GM23338 (cell line): Measurements from ENCODE around the gene TRIO. TPM values are rescaled to one million over a fixed set of nuclear protein-coding genes. Genes with fewer than 3 reads are reported as not detected.
A peak's percentile ranks its signal among the peaks of the same experiment; 100 is the strongest.

ENCODE experiments used
- ATAC-seq: fragments of 200-7000 bp; cut with Tn5 transposase; 3 replicates; pipeline ENCODE4 v1.9.1; 2020
- DNase-seq: peaks from one replicate; pipeline ENCODE4 v3.0.0-alpha.2; 2015; ENCODE audit warnings: low spot score
- H2AFZ ChIP-seq: fragments of 200-600 bp; sonication (generic); 2 replicates; pipeline ENCODE4 v1.8.0; 2016; ENCODE audit warnings: antibody characterized with exemption, mild to moderate bottlenecking, moderate library complexity
- H3F3A ChIP-seq: fragments of 200-600 bp; sonication (generic); replicated peaks from 2 replicates; pipeline ENCODE4 v1.8.0; 2017; ENCODE audit warnings: antibody characterized with exemption, mixed run types, low read depth
- H3K27ac ChIP-seq: fragments of 200-600 bp; sonication (generic); 2 replicates; pipeline ENCODE4 v1.6.1; 2016; ENCODE audit warnings: low read depth
- H3K27me3 ChIP-seq: fragments of 200-600 bp; sonication (generic); 2 replicates; pipeline ENCODE4 v1.8.0; 2016; ENCODE audit warnings: mild to moderate bottlenecking, mixed run types, moderate library complexity; ENCODE audit not compliant: insufficient read depth
- H3K36me3 ChIP-seq: fragments of 200-600 bp; sonication (generic); 2 replicates; pipeline ENCODE4 v1.8.0; 2016; ENCODE audit warnings: mild to moderate bottlenecking; ENCODE audit not compliant: insufficient read depth
- H3K4me1 ChIP-seq: fragments of 200-600 bp; sonication (generic); 2 replicates; pipeline ENCODE4 v1.8.0; 2016; ENCODE audit warnings: mild to moderate bottlenecking, moderate library complexity; ENCODE audit not compliant: insufficient read depth
- H3K4me2 ChIP-seq: fragments of 200-600 bp; sonication (generic); 2 replicates; pipeline ENCODE4 v1.7.1; 2017; ENCODE audit warnings: mixed run types
- H3K4me3 ChIP-seq: fragments of 200-600 bp; sonication (generic); 2 replicates; pipeline ENCODE4 v1.6.1; 2016; ENCODE audit warnings: mixed run types
- H3K79me2 ChIP-seq: fragments of 200-600 bp; sonication (generic); replicated peaks from 2 replicates; pipeline ENCODE4 v1.8.0; 2017; ENCODE audit warnings: mild to moderate bottlenecking; ENCODE audit not compliant: insufficient read depth
- H3K9me2 ChIP-seq: fragments of 200-600 bp; sonication (generic); 2 replicates; pipeline ENCODE4 v1.8.0; 2017; ENCODE audit not compliant: insufficient read depth
- H4K20me1 ChIP-seq: fragments of 200-600 bp; sonication (generic); replicated peaks from 2 replicates; pipeline ENCODE4 v1.8.0; 2017; ENCODE audit warnings: mild to moderate bottlenecking; ENCODE audit not compliant: insufficient read depth
- H3K27ac Mint-ChIP-seq: 2 replicates; pipeline ENCODE4 v1.8.0; 2020; ENCODE audit warnings: inconsistent platforms, mild to moderate bottlenecking, moderate library complexity, mixed read lengths
- H3K27me3 Mint-ChIP-seq: 3 replicates; pipeline ENCODE4 v1.8.0; 2022; ENCODE audit warnings: low read depth, mild to moderate bottlenecking, moderate library complexity, mixed read lengths, inconsistent platforms; ENCODE audit not compliant: insufficient read depth, poor library complexity
- H3K36me3 Mint-ChIP-seq: 3 replicates; pipeline ENCODE4 v1.8.0; 2021; ENCODE audit warnings: low read depth, mild to moderate bottlenecking, inconsistent platforms, moderate library complexity, mixed read lengths
- H3K4me1 Mint-ChIP-seq: 3 replicates; pipeline ENCODE4 v1.8.0; 2020; ENCODE audit warnings: mild to moderate bottlenecking, inconsistent platforms, mixed read lengths
- H3K4me3 Mint-ChIP-seq: 3 replicates; pipeline ENCODE4 v1.8.0; 2021; ENCODE audit warnings: moderate library complexity, mild to moderate bottlenecking, inconsistent platforms, mixed read lengths
- H3K9me3 Mint-ChIP-seq: 3 replicates; pipeline ENCODE4 v1.8.0; 2020; ENCODE audit warnings: moderate library complexity, mild to moderate bottlenecking, inconsistent platforms, mixed read lengths
- CREB1 ChIP-seq: fragments of 250-450 bp; sonication (Bioruptor Pico); IDR thresholded peaks from 2 replicates; pipeline ENCODE4 v1.5.0; 2020; ENCODE audit warnings: low read depth, mild to moderate bottlenecking, moderate library complexity
- CTCF ChIP-seq, 2 experiments: fragments of 200-600 bp in 1 of 2; sonication (generic) in 1 of 2; conservative IDR thresholded peaks; 2 replicates each; pipeline versions ENCODE4 v1.5.1 to v1.6.1; 2016 to 2017; ENCODE audit warnings: antibody characterized with exemption in 2 of 2, low read depth in 2 of 2, mild to moderate bottlenecking in 2 of 2, moderate library complexity in 1 of 2
- EZH2 ChIP-seq: fragments of 200-600 bp; sonication (generic); IDR thresholded peaks from one replicate; pipeline ENCODE4 v1.8.0; 2017; ENCODE audit warnings: antibody characterized with exemption, mild to moderate bottlenecking, low read depth; ENCODE audit not compliant: unreplicated experiment
- EZH2phosphoT487 ChIP-seq: fragments of 200-600 bp; sonication (generic); IDR thresholded peaks from one replicate; pipeline ENCODE4 v1.8.1; 2018; ENCODE audit warnings: antibody characterized with exemption; ENCODE audit not compliant: unreplicated experiment
- JUNB ChIP-seq: IDR thresholded peaks from one replicate; pipeline ENCODE4 v1.6.1; 2016; ENCODE audit warnings: antibody characterized with exemption; ENCODE audit not compliant: unreplicated experiment
- NANOG ChIP-seq: IDR thresholded peaks from 2 replicates; pipeline ENCODE4 v1.6.1; 2016; ENCODE audit warnings: antibody characterized with exemption, borderline replicate concordance
- POLR2AphosphoS5 ChIP-seq: IDR thresholded peaks from 2 replicates; pipeline ENCODE4 v1.6.1; 2016; ENCODE audit warnings: antibody characterized with exemption, low read depth
- STAT1 ChIP-seq: IDR thresholded peaks from one replicate; pipeline ENCODE4 v1.6.1; 2016; ENCODE audit warnings: antibody characterized with exemption; ENCODE audit not compliant: unreplicated experiment
- ZNF114 ChIP-seq: fragments of 250-450 bp; sonication (Bioruptor Pico); IDR thresholded peaks from 2 replicates; pipeline ENCODE4 v1.5.0; 2020; ENCODE audit warnings: mild to moderate bottlenecking, moderate library complexity
- ZNF331 ChIP-seq: fragments of 250-450 bp; sonication (Bioruptor Pico); IDR thresholded peaks from 2 replicates; pipeline ENCODE4 v1.5.0; 2020; ENCODE audit warnings: low read depth, mild to moderate bottlenecking, moderate library complexity
- ZNF462 ChIP-seq: fragments of 250-450 bp; sonication (Bioruptor Pico); IDR thresholded peaks from 2 replicates; pipeline ENCODE4 v1.5.0; 2020; ENCODE audit warnings: mild to moderate bottlenecking, moderate library complexity
- polyA plus RNA-seq: library from polyadenylated mRNA; unstranded; fragments of >200 nt; fragmentation: Nextera tagmentation; extraction: Ambion mirVana; gene quantifications from 2 replicates; pipeline ENCODE4 v1.2.1, GENCODE V29; 2016
- total RNA-seq: library from RNA; depleted of rRNA; stranded (reverse); fragments of >200 nt; shearing (Covaris generic); gene quantifications from 2 replicates; pipeline ENCODE4 v1.2.3, GENCODE V29; 2014
- TF ChIP-seq, protein P1 (sequence below): IDR thresholded peaks from one replicate; pipeline ENCODE4 v1.6.1; 2018; ENCODE audit warnings: antibody characterized with exemption; ENCODE audit not compliant: unreplicated experiment
- TF ChIP-seq, protein P2 (sequence below): IDR thresholded peaks from 2 replicates; pipeline ENCODE4 v1.6.1; 2016; ENCODE audit warnings: antibody characterized with exemption

TRIO gene
- total and polyA plus RNA-seq, 2 experiments from 2014 or later: 13.8 to 113 TPM

DNA sequence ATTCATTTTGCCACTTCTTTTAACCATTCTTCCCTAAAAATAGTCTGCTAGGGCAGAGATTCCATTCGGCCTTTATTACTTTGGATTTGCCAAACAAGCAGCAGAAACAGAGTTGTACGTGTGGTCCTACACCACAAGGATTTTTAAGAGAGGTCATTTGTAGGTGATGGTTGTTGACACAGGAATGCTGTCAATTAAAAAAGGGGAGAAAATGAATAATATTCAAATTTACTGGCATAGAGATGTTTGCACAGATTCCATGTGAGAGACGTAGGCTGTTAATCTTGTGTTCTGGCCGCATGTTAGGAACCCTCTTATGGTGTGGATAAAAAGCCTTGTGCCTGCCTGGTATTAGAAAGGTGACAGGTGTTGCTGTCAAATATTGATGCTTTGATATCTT lies 34.9 kb downstream of the TRIO start:
- DNase-seq (no peak), ATAC-seq (no peak)
- Histone ChIP-seq H3K4me2 (peak overlapping the region; percentile 57), H2AFZ (no peak overlapping the region), H3K9me2 (no peaks in the 10 kb centered on the region), H3K27ac (no peak overlapping the region), H3K4me1 (peaks cover 86% of the 10 kb centered on the region), H3K36me3 (no peaks in the 10 kb centered on the region), H4K20me1 (peaks cover 49% of the 10 kb centered on the region), H3K79me2 (peaks cover 100% of the 10 kb centered on the region), H3K4me3 (no peak overlapping the region), H3K27me3 (no peaks in the 10 kb centered on the region), H3F3A (no peaks in the 10 kb centered on the region)
- Mint-ChIP-seq H3K4me1 (peaks cover 65% of the 10 kb centered on the region), H3K4me3 (no peak overlapping the region), H3K27ac (no peak overlapping the region), H3K27me3 (peaks cover 5% of the 10 kb centered on the region), H3K36me3 (no peaks in the 10 kb centered on the region), H3K9me3 (no peaks in the 10 kb centered on the region)
- TF ChIP-seq, protein P1, sequence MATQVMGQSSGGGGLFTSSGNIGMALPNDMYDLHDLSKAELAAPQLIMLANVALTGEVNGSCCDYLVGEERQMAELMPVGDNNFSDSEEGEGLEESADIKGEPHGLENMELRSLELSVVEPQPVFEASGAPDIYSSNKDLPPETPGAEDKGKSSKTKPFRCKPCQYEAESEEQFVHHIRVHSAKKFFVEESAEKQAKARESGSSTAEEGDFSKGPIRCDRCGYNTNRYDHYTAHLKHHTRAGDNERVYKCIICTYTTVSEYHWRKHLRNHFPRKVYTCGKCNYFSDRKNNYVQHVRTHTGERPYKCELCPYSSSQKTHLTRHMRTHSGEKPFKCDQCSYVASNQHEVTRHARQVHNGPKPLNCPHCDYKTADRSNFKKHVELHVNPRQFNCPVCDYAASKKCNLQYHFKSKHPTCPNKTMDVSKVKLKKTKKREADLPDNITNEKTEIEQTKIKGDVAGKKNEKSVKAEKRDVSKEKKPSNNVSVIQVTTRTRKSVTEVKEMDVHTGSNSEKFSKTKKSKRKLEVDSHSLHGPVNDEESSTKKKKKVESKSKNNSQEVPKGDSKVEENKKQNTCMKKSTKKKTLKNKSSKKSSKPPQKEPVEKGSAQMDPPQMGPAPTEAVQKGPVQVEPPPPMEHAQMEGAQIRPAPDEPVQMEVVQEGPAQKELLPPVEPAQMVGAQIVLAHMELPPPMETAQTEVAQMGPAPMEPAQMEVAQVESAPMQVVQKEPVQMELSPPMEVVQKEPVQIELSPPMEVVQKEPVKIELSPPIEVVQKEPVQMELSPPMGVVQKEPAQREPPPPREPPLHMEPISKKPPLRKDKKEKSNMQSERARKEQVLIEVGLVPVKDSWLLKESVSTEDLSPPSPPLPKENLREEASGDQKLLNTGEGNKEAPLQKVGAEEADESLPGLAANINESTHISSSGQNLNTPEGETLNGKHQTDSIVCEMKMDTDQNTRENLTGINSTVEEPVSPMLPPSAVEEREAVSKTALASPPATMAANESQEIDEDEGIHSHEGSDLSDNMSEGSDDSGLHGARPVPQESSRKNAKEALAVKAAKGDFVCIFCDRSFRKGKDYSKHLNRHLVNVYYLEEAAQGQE: no peak
- no peak for TF ChIP-seq JUNB
- no peak for TF ChIP-seq EZH2phosphoT487
- TF ChIP-seq ZNF114: no peak
- TF ChIP-seq NANOG: no peak
- TF ChIP-seq ZNF462 (CRISPR knock-in tag): no peak
- no peak for TF ChIP-seq STAT1
- no peak for TF ChIP-seq POLR2AphosphoS5
- no peak for TF ChIP-seq CREB1
- no peak for TF ChIP-seq CTCF (conservative IDR thresholded peaks at IDR 0.05; ENCODE audit: low read depth in 2 of 2)
- TF ChIP-seq EZH2: no peak
- TF ChIP-seq ZNF331: no peak
- TF ChIP-seq, protein P2, sequence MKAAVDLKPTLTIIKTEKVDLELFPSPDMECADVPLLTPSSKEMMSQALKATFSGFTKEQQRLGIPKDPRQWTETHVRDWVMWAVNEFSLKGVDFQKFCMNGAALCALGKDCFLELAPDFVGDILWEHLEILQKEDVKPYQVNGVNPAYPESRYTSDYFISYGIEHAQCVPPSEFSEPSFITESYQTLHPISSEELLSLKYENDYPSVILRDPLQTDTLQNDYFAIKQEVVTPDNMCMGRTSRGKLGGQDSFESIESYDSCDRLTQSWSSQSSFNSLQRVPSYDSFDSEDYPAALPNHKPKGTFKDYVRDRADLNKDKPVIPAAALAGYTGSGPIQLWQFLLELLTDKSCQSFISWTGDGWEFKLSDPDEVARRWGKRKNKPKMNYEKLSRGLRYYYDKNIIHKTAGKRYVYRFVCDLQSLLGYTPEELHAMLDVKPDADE: no peak
